Spleen (tissue), 7 donors: ENCODE data around the gene PHACTR1.

Experiments
- CTCF ChIP-seq, 11 experiments: fragments of 200-600 bp in 7 of 11; fragments of 450-650 bp in 4 of 11; sonication (generic) in 4 of 11; IDR thresholded peaks in 8 of 11; conservative IDR thresholded peaks in 3 of 11; 1 replicate in 7 of 11; 2 replicates in 4 of 11; pipeline versions ENCODE4 v1.4.0 to v1.8.0; 2016 to 2021; ENCODE audit warnings: antibody characterized with exemption in 11 of 11, inconsistent platforms in 4 of 11, mild to moderate bottlenecking in 1 of 11
- POLR2A ChIP-seq, 3 donors: fragments of 450-650 bp; IDR thresholded peaks; one replicate each; pipeline ENCODE4 v1.5.1; 2017; ENCODE audit warnings: antibody characterized with exemption in 3 of 3, mild to moderate bottlenecking in 1 of 3
- POLR2AphosphoS5 ChIP-seq, 3 donors: sonication (generic); formaldehyde crosslinking; IDR thresholded peaks; one replicate each; pipeline ENCODE4 v1.5.1; 2017; ENCODE audit warnings: antibody characterized with exemption in 3 of 3
- donor health status: DM: no; HTN: no; CAD: no; lungs with moderate emphysema.
- donor health status: DM: no; HTN: no; CAD: no.
- donor health status: DM: no; HTN: no; CAD: no.

- TF ChIP-seq CTCF (IDR thresholded peaks at IDR 0.05 in 8 of 11, conservative IDR thresholded peaks at IDR 0.05 in 3 of 11), result no peak
- TF ChIP-seq POLR2A (IDR thresholded peaks at IDR 0.05), result no peak
- no peak for TF ChIP-seq POLR2AphosphoS5 (IDR thresholded peaks at IDR 0.05)
Measured at GRCh38 chr6:13101409-13101808, 384.8 kb downstream of the PHACTR1 start.
